OCI-LY7 (cell line): Measurements from ENCODE around the gene RPP25L.

Experiments used
- CTCF ChIP-seq: fragments of 200-600 bp; sonication (generic); conservative IDR thresholded peaks from 2 replicates; pipeline ENCODE4 v1.5.1; 2014; ENCODE audit warnings: mild to moderate bottlenecking, antibody characterized with exemption, low read length, moderate library complexity, mixed read lengths
- EZH2phosphoT487 ChIP-seq: fragments of 200-600 bp; sonication (generic); IDR thresholded peaks from 2 replicates; pipeline ENCODE4 v1.6.1; 2018; ENCODE audit warnings: low read depth, borderline replicate concordance, mild to moderate bottlenecking, mixed run types, antibody characterized with exemption, low read length, moderate library complexity, mixed read lengths

- no peak for TF ChIP-seq CTCF
- TF ChIP-seq EZH2phosphoT487 = no peak
These were observed 51.2 kb downstream of the RPP25L start for GRCh38 chr9:34560599-34561214.
